DMS53 treated with DMSO at 0.1 percent for 48 hours (cell line): Measurements from ENCODE around the gene ADAM33.

ENCODE experiments used
- DNase-seq: peaks from one replicate; lab custom pipeline; 2025; ENCODE audit not compliant: unreplicated experiment; lab: John Stamatoyannopoulos, UW

The ADAM33 gene

GRCh38 chr20:3691306-3691705 lies 9.5 kb upstream of the ADAM33 start:
- DNase-seq: no peak

GRCh38 chr20:3690413-3690812 lies 8.6 kb upstream of the ADAM33 start:
- DNase-seq: no peak

- DNase-seq: no peak
Measured at GRCh38 chr20:3689978-3690377, 8.2 kb upstream of the ADAM33 start.

- no peak for DNase-seq
Measured at GRCh38 chr20:3687655-3688054, 5.8 kb upstream of the ADAM33 start.

- no peak for DNase-seq
Measured at GRCh38 chr20:3686867-3687321, 5.1 kb upstream of the ADAM33 start.

- no peak for DNase-seq
Measured at GRCh38 chr20:3686421-3686820, 4.6 kb upstream of the ADAM33 start.

GRCh38 chr20:3685341-3685740 lies 3.5 kb upstream of the ADAM33 start:
- DNase-seq: no peak

- DNase-seq: no peak
Measured at GRCh38 chr20:3681352-3681930, 369 bp downstream of the ADAM33 start.

GRCh38 chr20:3680701-3681351 lies 984 bp downstream of the ADAM33 start:
- no peak for DNase-seq

- DNase-seq: no peak
Measured at GRCh38 chr20:3679749-3680700, 1.8 kb downstream of the ADAM33 start.

GRCh38 chr20:3678856-3679720 lies 2.7 kb downstream of the ADAM33 start:
- DNase-seq: no peak

GRCh38 chr20:3678198-3678597 lies 3.6 kb downstream of the ADAM33 start:
- DNase-seq: no peak

GRCh38 chr20:3677733-3678132 lies 4.1 kb downstream of the ADAM33 start:
- no peak for DNase-seq

GRCh38 chr20:3674995-3675900 lies 6.6 kb downstream of the ADAM33 start:
- no peak for DNase-seq

GRCh38 chr20:3674447-3674846 lies 7.4 kb downstream of the ADAM33 start:
- no peak for DNase-seq

GRCh38 chr20:3673221-3674070 lies 8.4 kb downstream of the ADAM33 start:
- no peak for DNase-seq

- DNase-seq: no peak
Measured at GRCh38 chr20:3672547-3673171, 9.2 kb downstream of the ADAM33 start.

- no peak for DNase-seq
Measured at GRCh38 chr20:3671986-3672546, 9.7 kb downstream of the ADAM33 start.
